ENCODE data around the gene PXN.

DNA sequence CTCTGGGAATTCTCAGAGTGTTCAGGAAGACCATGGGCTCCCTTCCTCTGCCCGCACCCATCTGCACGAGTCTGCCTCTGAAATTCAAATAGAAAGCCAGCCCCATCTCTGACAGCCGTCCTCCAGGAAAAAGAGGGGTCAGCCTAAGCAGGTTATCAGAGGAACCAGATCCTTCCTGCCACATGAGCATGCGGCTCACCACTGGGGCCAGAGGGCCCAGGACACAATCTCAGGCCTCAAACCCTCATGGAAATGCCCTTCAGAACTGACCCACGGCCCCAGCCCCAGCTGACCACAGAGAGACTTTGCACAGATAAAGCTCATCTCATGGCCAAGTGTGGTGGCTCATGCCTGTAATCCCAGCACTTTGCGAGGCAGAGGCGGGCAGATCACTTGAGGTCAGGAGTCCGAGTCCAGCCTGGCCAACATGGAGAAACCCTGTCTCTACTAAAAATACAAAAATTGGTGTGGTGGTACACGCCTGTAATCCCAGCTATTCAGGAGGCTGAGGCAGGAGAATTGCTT, 23.2 kb downstream of the PXN start:
- TF ChIP-seq, protein P1, sequence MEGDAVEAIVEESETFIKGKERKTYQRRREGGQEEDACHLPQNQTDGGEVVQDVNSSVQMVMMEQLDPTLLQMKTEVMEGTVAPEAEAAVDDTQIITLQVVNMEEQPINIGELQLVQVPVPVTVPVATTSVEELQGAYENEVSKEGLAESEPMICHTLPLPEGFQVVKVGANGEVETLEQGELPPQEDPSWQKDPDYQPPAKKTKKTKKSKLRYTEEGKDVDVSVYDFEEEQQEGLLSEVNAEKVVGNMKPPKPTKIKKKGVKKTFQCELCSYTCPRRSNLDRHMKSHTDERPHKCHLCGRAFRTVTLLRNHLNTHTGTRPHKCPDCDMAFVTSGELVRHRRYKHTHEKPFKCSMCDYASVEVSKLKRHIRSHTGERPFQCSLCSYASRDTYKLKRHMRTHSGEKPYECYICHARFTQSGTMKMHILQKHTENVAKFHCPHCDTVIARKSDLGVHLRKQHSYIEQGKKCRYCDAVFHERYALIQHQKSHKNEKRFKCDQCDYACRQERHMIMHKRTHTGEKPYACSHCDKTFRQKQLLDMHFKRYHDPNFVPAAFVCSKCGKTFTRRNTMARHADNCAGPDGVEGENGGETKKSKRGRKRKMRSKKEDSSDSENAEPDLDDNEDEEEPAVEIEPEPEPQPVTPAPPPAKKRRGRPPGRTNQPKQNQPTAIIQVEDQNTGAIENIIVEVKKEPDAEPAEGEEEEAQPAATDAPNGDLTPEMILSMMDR (IDR thresholded peaks at IDR 0.05): no peak
- no peak for TF ChIP-seq POLR2A (IDR thresholded peaks at IDR 0.05)
